MG63 (cell line): ENCODE data around the gene AGAP1. TPM values are rescaled to one million over a fixed set of nuclear protein-coding genes. Genes with fewer than 3 reads are reported as not detected.

Experiments used
- DNase-seq: peaks from one replicate; pipeline ENCODE4 v3.0.0-alpha.2; 2020
- H3K27me3 ChIP-seq: fragments of 250-450 bp; sonication (Bioruptor Pico); 2 replicates; pipeline ENCODE4 v1.5.1; 2020; ENCODE audit warnings: mild to moderate bottlenecking, moderate library complexity
- H3K36me3 ChIP-seq: fragments of 250-450 bp; sonication (Bioruptor Pico); 2 replicates; pipeline ENCODE4 v1.5.1; 2020; ENCODE audit warnings: mild to moderate bottlenecking, moderate library complexity
- H3K4me3 ChIP-seq: fragments of 250-450 bp; sonication (Bioruptor Pico); 2 replicates; pipeline ENCODE4 v1.5.1; 2020; ENCODE audit warnings: mild to moderate bottlenecking, moderate library complexity
- H3K9me3 ChIP-seq: fragments of 250-450 bp; sonication (Bioruptor Pico); 2 replicates; pipeline ENCODE4 v1.5.1; 2020; ENCODE audit warnings: mild to moderate bottlenecking, moderate library complexity
- total RNA-seq: library from RNA; depleted of rRNA; stranded (reverse); fragments of >200 nt; shearing (Covaris generic); gene quantifications from 2 replicates; pipeline ENCODE4 v1.2.3, GENCODE V29; 2014; ENCODE audit warnings: low replicate concordance

AGAP1 gene
- total RNA-seq, 1 experiment from 2014 or later = 8.8 TPM

DNA sequence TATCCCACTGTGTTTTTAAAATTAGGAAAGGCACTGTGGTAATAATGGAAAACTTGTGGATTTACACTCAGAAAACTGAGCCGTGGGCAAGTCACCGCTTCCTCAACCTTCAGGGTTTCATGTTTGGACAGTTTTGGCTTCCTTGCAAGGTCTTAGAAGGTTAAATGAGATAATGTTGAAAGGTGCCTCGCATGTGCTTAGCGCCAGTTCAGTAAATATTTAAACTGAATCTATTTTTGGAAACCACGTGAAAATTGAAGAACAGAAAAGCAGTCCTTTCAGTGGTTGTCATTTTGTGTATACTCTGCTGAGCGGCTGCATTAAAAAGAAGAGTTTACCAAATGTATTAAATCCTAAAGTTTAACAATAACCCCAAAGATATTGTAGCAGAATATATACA, 15.2 kb upstream of the AGAP1 start:
- Histone ChIP-seq H3K27me3 (no peaks in the 10 kb centered on the region; the same call in 1 of the 2 replicates), H3K4me3 (no peak overlapping the region), H3K9me3 (peaks cover 9% of the 10 kb centered on the region; the same call in 1 of the 2 replicates), H3K36me3 (no peaks in the 10 kb centered on the region)
- no peak for DNase-seq

DNA sequence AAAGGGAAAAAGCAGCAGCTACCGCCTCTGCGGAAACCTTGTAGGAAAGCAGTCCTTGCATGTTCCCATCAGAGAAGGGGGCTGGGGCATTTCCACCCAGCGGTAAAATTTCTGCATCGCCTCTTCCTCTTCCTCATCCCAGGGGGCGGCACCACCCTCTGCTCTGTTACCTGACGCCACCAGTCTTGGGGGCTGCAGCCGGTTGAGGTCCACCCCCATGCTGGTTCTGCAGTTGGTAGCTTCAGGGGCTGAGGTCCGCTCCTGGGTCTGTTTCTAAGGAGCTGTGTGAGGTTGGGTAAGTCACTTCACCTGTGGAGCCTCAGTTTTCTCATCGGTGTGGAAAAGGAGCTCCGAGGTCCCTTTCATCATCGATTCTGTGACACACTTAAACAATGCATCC, 14.2 kb upstream of the AGAP1 start:
- H3K36me3 ChIP-seq = no peaks in the 10 kb centered on the region
- H3K9me3 ChIP-seq = peaks cover 9% of the 10 kb centered on the region; the same call in 1 of the 2 replicates
- no peak overlapping the region for H3K4me3 ChIP-seq
- DNase-seq = no peak
- no peaks in the 10 kb centered on the region; the same call in 1 of the 2 replicates for H3K27me3 ChIP-seq

DNA sequence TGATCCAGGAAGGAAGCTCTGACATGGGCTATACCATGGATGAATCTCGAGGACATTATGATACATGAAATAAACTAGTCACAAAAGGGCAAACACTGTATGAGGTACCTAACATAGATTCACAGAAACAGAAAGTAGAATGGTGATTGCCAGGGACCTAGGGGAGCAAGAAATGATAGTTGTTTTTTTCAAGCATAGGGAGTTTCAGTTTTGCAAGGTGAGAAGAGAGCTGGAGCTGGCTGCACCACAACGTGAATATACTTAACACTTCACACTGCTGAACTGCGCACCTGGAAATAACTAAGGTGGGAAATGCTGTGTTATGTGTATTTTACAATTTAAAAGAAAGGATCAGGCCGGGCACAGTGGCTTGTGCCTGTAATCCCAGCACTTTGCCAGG, 13.2 kb upstream of the AGAP1 start:
- DNase-seq = no peak
- no peak overlapping the region for H3K4me3 ChIP-seq
- peaks cover under 1% of the 10 kb centered on the region; the same call in 1 of the 2 replicates for H3K9me3 ChIP-seq
- no peaks in the 10 kb centered on the region for H3K36me3 ChIP-seq
- H3K27me3 ChIP-seq = no peaks in the 10 kb centered on the region; the same call in 1 of the 2 replicates

DNA sequence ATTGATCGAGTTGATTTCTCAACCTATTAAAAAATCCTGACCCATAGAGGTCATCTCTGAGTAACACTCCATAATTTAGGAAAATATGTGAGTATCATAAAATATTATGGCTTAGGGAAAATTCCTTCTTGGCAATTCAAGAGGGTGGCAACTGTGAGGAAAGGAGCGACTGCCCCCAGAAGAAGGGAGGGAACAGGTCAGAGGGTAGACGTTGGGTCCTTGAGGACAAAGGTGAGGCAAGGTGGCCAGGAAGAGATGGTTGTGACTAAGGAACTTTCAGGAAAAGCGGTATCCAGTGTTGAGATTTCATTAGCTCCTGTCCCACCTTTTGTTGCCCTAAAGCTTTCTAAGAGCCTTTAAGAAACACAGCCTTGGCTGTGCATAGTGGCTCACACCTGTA, 10.5 kb upstream of the AGAP1 start:
- no peaks in the 10 kb centered on the region for H3K9me3 ChIP-seq
- H3K36me3 ChIP-seq = no peaks in the 10 kb centered on the region
- no peak for DNase-seq
- H3K4me3 ChIP-seq = no peak overlapping the region
- H3K27me3 ChIP-seq = no peaks in the 10 kb centered on the region; the same call in 1 of the 2 replicates

DNA sequence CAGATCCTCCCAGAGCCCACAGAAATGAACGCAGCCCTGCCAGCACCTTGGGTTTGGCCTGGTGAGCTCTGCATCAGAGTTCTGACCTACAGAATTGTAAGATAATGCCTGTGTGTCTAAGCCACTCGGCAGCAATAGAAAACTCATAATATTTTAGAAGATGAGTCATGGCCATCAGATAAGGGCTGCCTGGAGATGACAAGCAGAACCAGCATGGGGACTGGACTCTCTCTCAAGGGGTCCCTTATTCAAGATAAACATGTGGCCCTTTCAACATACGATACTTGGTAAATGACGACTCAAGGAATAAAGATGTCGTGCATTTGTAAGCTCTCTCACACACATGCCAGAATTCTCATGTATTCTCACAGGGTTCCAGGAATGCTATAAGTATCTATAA, 8.5 kb upstream of the AGAP1 start:
- H3K4me3 ChIP-seq = no peak overlapping the region
- no peaks in the 10 kb centered on the region for H3K27me3 ChIP-seq
- H3K36me3 ChIP-seq = no peaks in the 10 kb centered on the region
- DNase-seq = no peak
- no peaks in the 10 kb centered on the region for H3K9me3 ChIP-seq

DNA sequence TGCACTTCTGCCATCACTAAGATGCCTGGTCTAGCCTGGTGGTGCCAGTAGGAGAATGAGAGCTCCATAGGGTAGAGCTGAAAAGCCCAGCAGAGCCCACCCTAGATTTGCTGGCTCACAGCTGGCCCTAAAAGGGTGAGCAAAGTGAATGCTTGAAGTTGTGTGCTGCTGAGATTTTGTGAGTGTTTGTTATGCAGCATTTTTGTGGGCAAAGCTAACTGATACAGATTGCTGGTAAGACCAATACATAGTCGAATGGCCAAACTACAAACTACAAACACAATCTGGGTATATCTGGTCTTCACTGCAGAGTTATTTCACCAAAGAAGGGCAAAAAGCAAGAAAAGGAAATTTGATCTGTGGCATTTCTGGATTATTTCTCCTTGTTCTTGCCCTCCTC, 7.1 kb upstream of the AGAP1 start:
- no peaks in the 10 kb centered on the region for H3K27me3 ChIP-seq
- DNase-seq = no peak
- no peak overlapping the region for H3K4me3 ChIP-seq
- H3K36me3 ChIP-seq = no peaks in the 10 kb centered on the region
- no peaks in the 10 kb centered on the region for H3K9me3 ChIP-seq

DNA sequence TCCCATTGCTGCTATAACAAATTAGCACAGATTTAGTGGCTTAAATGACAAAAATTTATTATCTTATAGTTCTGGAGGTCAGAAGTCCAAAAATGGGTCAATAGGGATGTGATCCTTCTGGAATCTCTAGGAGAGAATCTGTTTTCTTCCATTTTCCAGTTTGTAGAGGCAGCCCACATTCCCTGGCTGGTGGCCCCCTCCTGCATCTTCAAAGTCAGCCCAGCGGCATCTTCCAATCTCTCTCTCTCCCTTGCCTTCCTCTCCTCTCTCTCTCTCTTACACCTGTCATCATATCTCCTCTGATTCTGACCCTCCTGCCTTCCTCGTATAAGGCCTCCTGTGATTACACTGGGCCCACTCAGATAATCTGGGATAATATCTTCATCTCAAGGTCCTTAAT, 3.9 kb upstream of the AGAP1 start:
- no peak for DNase-seq
- no peak overlapping the region for H3K4me3 ChIP-seq
- H3K36me3 ChIP-seq = no peaks in the 10 kb centered on the region
- H3K27me3 ChIP-seq = no peaks in the 10 kb centered on the region
- H3K9me3 ChIP-seq = no peaks in the 10 kb centered on the region

DNA sequence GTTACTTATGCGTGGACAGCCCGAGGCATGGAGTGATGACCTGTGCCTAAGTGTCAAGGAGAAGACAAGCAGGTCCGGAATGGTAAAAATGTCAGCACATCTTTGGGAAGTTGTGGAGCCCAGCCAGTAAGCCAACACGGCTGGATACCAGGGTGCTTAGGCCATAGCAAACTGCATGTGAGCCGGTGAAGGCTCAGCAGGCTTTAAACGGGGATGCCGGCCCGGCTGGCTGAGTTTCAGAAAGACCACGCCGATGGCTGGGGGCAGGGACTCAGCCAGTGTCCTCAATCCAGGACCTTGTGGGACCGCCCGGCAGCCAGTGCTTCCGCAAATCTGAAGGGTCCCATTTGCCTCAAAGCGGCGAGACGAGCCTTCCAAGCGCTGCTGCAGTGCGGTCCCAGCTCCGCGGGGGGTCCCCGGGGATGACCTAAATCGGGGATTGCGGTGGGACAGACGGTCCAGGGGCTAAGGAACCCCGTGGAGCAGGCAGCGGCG, 946 bp upstream of the AGAP1 start:
- DNase-seq = no peak
- Histone ChIP-seq H3K36me3 (no peaks in the 10 kb centered on the region), H3K9me3 (no peaks in the 10 kb centered on the region), H3K27me3 (no peaks in the 10 kb centered on the region), H3K4me3 (peak overlapping the region; percentile 46)

DNA sequence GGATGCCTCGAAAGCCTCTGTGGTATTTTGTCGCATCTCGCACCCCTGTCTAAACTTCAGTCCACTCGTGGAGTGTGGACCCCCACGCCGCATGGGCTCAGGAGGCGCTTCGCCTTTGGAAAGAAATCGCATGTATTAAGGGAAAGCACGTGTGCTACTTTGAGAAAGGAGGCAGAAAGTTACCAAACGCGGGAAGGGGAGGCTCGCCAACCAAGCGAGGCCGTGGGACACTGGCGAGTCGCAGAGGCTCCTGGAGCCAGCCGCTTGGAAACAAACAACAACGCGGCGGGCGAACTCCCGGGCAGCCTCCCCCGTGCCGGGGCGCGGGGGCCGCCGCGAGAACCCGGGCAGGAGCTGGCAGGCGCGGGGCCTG, 455 bp upstream of the AGAP1 start:
- peak overlapping the region; percentile 46 for H3K4me3 ChIP-seq
- H3K36me3 ChIP-seq = no peaks in the 10 kb centered on the region
- no peak for DNase-seq
- H3K9me3 ChIP-seq = no peaks in the 10 kb centered on the region
- no peaks in the 10 kb centered on the region for H3K27me3 ChIP-seq

DNA sequence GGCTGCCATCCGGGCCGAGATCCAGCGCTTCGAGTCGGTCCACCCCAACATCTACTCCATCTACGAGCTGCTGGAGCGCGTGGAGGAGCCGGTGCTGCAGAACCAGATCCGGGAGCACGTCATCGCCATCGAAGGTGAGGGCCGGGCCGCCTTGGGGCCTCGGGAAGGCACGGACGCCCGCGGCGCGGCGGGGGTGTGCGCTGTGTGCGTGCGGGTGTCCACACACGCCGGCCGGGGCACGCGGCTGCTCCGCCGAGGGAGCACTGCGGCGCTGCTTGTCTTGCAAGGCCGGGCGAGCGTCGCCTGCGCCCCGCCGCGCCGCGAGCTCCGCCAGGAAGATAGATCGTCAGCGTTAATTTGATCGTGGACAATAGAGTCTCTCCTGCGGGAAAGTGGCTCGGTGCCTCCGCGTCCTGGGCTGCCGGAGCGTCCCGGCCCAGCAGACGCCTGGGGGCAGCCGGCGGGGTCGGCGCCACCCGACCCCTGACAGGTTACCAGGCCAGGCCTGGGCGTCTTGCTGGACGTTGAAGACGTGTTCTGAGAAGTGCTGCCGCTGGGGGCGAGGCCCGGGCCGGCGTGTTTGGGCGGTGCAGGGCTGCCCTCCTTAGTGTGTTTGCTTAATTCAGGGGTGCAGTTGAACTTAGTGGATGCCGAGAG, 1.0 kb downstream of the AGAP1 start:
- Histone ChIP-seq H3K4me3 (peak overlapping the region; percentile 55), H3K36me3 (no peaks in the 10 kb centered on the region), H3K27me3 (no peaks in the 10 kb centered on the region), H3K9me3 (no peaks in the 10 kb centered on the region)
- DNase-seq = peak; percentile 52

DNA sequence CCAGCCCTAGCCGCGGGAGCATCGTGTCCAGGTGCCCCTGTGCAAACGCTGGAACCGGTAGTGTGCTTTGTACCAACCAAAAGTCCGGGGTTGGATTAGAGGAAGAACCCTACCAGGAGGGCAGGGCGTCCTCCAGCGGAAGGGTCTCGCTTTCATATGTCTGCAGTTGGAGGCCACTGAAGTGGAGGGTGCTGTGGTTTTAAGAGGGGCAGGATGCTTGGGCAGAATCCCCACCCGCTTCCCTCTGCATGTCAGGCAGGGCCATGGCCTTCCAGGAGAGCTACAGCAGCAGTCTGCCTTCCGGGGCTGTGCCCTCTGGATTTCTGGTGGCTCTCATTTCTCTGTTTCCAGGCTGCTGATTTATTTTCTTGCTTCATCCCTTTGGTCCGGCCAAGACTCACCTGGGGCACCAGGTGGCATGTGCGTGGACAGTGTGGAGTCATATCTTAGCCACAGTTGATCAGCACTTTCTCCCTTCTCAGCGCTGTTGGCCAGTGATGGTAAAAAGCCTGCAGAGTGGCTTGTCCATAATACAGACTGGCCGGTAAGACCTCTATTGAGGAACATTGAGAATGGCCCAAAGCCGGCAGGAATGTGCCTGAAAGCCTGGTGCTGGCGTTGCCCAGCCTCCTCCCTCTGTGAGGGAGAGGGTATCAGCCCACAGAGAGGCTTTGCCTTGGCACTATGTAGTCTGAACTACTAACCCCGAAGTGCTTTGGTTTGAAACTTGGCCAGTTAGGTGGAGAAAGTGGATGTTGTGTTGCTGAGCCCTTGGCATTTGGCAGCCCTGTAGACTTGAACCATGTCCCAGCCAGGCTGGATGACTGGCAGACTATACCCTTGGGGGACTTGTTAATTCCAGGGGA, 1.8 kb downstream of the AGAP1 start:
- peak; percentile 58 for DNase-seq
- Histone ChIP-seq H3K9me3 (no peaks in the 10 kb centered on the region), H3K36me3 (no peaks in the 10 kb centered on the region), H3K27me3 (no peaks in the 10 kb centered on the region), H3K4me3 (peak overlapping the region; percentile 55)

DNA sequence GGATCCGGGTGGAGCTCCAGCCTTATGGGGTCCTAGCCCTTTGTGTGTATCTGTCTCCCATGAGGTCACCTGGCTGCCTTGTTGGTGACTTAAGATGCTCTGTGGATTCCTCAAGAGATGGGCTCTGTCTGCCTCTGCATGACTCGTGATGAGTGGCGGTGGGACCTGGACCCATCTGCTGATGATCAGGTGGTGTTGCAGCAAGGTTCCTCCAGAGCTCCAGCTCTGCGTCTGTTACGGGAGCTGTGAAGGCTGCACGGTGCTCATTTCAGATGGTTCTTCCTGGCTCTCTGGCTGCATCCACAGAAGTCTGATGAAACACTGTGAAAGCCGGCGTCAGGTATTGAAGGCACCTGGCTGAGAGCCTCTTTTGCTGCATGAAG, 2.4 kb downstream of the AGAP1 start:
- no peak overlapping the region for H3K4me3 ChIP-seq
- DNase-seq = peak; percentile 78
- no peaks in the 10 kb centered on the region for H3K36me3 ChIP-seq

DNA sequence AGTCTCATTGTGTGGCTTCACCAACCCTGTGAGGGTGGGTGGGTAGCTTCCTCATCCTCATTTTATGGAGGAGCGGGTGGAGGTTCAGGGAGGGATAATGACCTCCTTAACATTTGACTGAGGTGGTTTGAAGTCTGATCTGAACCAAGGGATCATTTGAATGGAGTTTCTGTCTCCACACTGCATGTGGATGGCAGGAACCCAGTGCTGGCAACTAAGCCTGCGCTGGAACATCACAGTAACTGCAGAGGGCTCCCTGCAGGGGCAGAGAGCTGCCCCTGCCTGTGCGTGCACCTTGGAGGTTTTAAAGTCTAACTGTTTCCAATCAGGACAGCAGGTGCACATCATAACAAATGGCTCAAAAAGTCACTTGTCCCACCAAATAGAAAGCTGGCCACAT, 3.3 kb downstream of the AGAP1 start:
- no peak for DNase-seq
- no peaks in the 10 kb centered on the region for H3K9me3 ChIP-seq
- no peaks in the 10 kb centered on the region for H3K36me3 ChIP-seq
- H3K27me3 ChIP-seq = no peaks in the 10 kb centered on the region
- H3K4me3 ChIP-seq = no peak overlapping the region

More for the DNA sequence above, 2.4 kb downstream of the AGAP1 start:
- Histone ChIP-seq H3K9me3 (no peaks in the 10 kb centered on the region), H3K27me3 (no peaks in the 10 kb centered on the region)

DNA sequence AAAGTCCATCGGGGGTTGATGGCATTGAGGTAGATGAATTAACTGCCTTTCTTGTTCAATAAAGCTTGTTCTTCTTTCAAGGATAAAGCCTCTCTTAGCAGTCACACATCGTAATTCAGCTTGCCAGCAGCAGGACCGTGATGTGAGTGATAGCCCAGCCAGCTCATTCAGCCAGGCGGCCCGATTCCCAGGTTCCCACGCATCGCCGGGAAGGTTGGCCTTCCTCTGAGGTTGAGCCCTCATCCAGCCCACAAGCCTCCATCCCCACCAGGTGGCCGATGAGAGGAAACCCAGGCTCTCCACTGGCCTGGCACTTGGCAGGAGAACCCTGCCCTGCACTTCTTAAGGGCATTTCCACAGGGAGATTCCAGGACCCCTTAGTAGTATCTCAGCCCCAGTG, 4.7 kb downstream of the AGAP1 start:
- Histone ChIP-seq H3K4me3 (no peak overlapping the region), H3K36me3 (no peaks in the 10 kb centered on the region), H3K27me3 (no peaks in the 10 kb centered on the region), H3K9me3 (no peaks in the 10 kb centered on the region)
- no peak for DNase-seq

DNA sequence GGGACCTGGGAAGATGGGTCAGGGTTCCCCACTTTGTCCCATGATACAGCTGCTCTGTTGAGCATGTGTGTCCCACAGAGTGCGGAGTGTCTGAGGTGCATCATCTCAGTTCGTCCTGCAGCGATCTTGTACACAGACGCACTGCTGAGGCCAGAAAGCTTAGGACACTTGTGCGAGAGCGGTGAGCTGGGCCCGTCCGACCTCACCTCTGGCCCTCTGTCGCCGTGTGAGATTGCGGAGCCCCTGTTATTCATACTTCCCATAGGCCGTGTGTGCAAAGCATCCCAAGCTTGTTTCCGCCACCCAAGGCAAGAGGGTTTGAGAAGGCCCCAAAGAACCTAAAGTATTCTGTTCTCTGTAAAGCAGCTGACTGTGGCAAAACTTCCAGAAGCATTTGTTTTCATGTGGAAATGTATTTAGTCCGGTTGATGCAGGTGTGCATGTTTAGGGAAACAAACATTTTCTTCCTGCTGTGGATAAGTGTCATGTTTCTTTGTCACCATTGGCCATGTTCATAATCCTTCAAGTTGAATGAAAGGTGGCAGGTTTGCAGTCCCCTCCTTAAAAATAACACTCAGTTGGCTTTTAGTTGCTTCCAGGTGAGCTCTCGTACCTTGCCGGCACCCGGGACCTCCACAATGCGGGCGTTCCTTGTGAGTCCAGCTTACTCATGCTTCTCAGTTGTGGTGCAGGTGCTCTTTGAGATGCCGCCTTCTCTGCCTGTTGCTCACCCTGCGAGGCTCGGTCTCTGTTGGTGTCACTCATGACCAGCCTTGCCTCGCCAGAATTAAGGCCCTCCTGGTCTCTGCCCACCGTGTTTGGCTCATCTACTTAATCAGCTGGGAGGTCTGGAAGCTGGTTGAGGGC, 5.3 kb downstream of the AGAP1 start:
- DNase-seq = no peak
- Histone ChIP-seq H3K4me3 (no peak overlapping the region), H3K27me3 (no peaks in the 10 kb centered on the region), H3K36me3 (no peaks in the 10 kb centered on the region), H3K9me3 (no peaks in the 10 kb centered on the region)

DNA sequence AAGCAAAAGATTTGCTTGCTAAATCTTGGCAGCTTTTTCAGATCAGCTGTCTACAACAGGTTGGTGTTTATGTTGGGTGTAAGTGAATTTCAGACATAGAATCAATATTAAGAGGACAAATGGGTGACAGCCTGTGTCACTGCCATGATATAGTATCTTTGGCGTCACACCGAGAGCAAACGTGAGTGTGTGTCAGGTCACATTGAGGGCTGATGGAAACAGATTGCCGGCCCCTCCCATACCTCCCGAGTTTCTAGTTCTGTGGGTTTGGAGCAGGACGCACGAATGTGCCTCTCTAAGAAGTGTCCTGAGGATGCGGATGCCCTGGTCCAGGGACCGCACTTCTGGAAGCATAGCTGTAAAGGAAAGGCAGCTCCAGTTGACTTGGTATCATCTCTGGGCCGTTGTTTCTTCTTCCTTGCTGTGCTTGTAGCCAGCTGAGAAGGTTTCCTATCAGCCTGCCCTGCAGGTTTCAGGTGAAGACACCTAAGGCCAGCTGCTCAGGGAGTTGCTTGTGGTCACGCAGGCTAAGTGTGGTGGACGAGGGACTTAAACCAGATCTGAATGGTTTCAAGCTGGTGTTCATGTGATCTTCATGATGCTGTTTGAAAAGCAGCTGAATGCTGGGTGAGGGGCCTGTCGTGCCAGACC, 6.4 kb downstream of the AGAP1 start:
- no peaks in the 10 kb centered on the region for H3K27me3 ChIP-seq

More for the DNA sequence above, 6.4 kb downstream of the AGAP1 start:
- no peak for DNase-seq
- Histone ChIP-seq H3K36me3 (no peaks in the 10 kb centered on the region), H3K4me3 (no peak overlapping the region), H3K9me3 (no peaks in the 10 kb centered on the region)
